Activated CD8-positive, alpha-beta memory T cell treated with anti-CD3 and anti-CD28 coated beads, Interleukin-2, amount 50 U/mL, for 48 hours (primary cell): ENCODE measurements around the gene DMWD.

Source experiments
- DNase-seq: peaks from one replicate; pipeline ENCODE4 v3.0.0-alpha.2; 2020

DMWD gene

GRCh38 chr19:45733160-45733810 is 59.4 kb downstream of the DMWD start, which contains the start of gene MEIOSIN:
MEIOSIN (plus strand) TSS chr19:45733439; CDS start chr19:45735377, 1,938 bp downstream.
- no peak for DNase-seq
